ENCODE results near the gene CHN2. TPM values are rescaled to one million over a fixed set of nuclear protein-coding genes. Genes with fewer than 3 reads are reported as not detected.

The CHN2 gene
- total RNA-seq, 1 donor from 2014 or later, result not detected

GRCh38 chr7:29320577-29320976, 126.0 kb downstream of the CHN2 start:
- Mint-ChIP-seq H3K36me3 (ENCODE audit: low read depth) (no peaks in the 10 kb centered on the region), H3K4me1 (ENCODE audit: low read depth) (no peaks in the 10 kb centered on the region), H3K27ac (no peak overlapping the region), H3K4me3 (no peak overlapping the region), H3K9me3 (no peaks in the 10 kb centered on the region), H3K27me3 (ENCODE audit: insufficient read depth) (peaks cover 6% of the 10 kb centered on the region)
- intact Hi-C loops (cut with micrococcal nuclease), result no loop called here
- no peak for DNase-seq (ENCODE audit: low spot score)

GRCh38 chr7:29322023-29322712, 127.6 kb downstream of the CHN2 start:
- intact Hi-C loops (cut with micrococcal nuclease), result no loop called here
- no peak for DNase-seq (ENCODE audit: low spot score)
- no peak overlapping the region for H3K27ac Mint-ChIP-seq
- peaks cover 6% of the 10 kb centered on the region for H3K27me3 Mint-ChIP-seq (ENCODE audit: insufficient read depth)
- no peaks in the 10 kb centered on the region for H3K36me3 Mint-ChIP-seq (ENCODE audit: low read depth)
- H3K9me3 Mint-ChIP-seq, result no peaks in the 10 kb centered on the region
- H3K4me1 Mint-ChIP-seq (ENCODE audit: low read depth), result no peaks in the 10 kb centered on the region
- H3K4me3 Mint-ChIP-seq, result no peak overlapping the region

GRCh38 chr7:29325476-29325875, 130.9 kb downstream of the CHN2 start:
- Mint-ChIP-seq H3K27me3 (ENCODE audit: insufficient read depth) (peaks cover 7% of the 10 kb centered on the region), H3K4me1 (ENCODE audit: low read depth) (no peaks in the 10 kb centered on the region), H3K36me3 (ENCODE audit: low read depth) (no peaks in the 10 kb centered on the region), H3K27ac (no peak overlapping the region), H3K9me3 (peaks cover 3% of the 10 kb centered on the region), H3K4me3 (no peak overlapping the region)
- DNase-seq (ENCODE audit: low spot score), result no peak
- intact Hi-C loops (cut with micrococcal nuclease), result no loop called here

- DNase-seq (ENCODE audit: low spot score), result no peak
- Mint-ChIP-seq H3K27me3 (ENCODE audit: insufficient read depth) (peaks cover 11% of the 10 kb centered on the region), H3K4me1 (ENCODE audit: low read depth) (no peaks in the 10 kb centered on the region), H3K9me3 (peaks cover 9% of the 10 kb centered on the region), H3K4me3 (no peak overlapping the region), H3K27ac (no peak overlapping the region), H3K36me3 (ENCODE audit: low read depth) (no peaks in the 10 kb centered on the region)
- intact Hi-C loops (cut with micrococcal nuclease), result no loop called here
Measured at GRCh38 chr7:29326864-29327263, 132.3 kb downstream of the CHN2 start.

GRCh38 chr7:29327455-29327854, 132.9 kb downstream of the CHN2 start:
- intact Hi-C loops (cut with micrococcal nuclease), result no loop called here
- Mint-ChIP-seq H3K27ac (no peak overlapping the region), H3K4me1 (ENCODE audit: low read depth) (no peaks in the 10 kb centered on the region), H3K36me3 (ENCODE audit: low read depth) (no peaks in the 10 kb centered on the region), H3K9me3 (peaks cover 9% of the 10 kb centered on the region), H3K27me3 (ENCODE audit: insufficient read depth) (peaks cover 11% of the 10 kb centered on the region), H3K4me3 (no peak overlapping the region)
- no peak for DNase-seq (ENCODE audit: low spot score)

GRCh38 chr7:29328045-29328444, 133.5 kb downstream of the CHN2 start:
- Mint-ChIP-seq H3K27ac (no peak overlapping the region), H3K27me3 (ENCODE audit: insufficient read depth) (peaks cover 13% of the 10 kb centered on the region), H3K36me3 (ENCODE audit: low read depth) (no peaks in the 10 kb centered on the region), H3K4me1 (ENCODE audit: low read depth) (no peaks in the 10 kb centered on the region), H3K4me3 (no peak overlapping the region), H3K9me3 (peaks cover 9% of the 10 kb centered on the region)
- DNase-seq (ENCODE audit: low spot score), result no peak
- intact Hi-C loops (cut with micrococcal nuclease), result no loop called here

- H3K27me3 Mint-ChIP-seq (ENCODE audit: insufficient read depth), result peaks cover 13% of the 10 kb centered on the region
- no peaks in the 10 kb centered on the region for H3K4me1 Mint-ChIP-seq (ENCODE audit: low read depth)
- H3K36me3 Mint-ChIP-seq (ENCODE audit: low read depth), result no peaks in the 10 kb centered on the region
- intact Hi-C loops (cut with micrococcal nuclease), result no loop called here
- no peak for DNase-seq (ENCODE audit: low spot score)
- H3K4me3 Mint-ChIP-seq, result no peak overlapping the region
- no peak overlapping the region for H3K27ac Mint-ChIP-seq
- H3K9me3 Mint-ChIP-seq, result peaks cover 9% of the 10 kb centered on the region
Measured at GRCh38 chr7:29328811-29329210, 134.2 kb downstream of the CHN2 start.

- no peaks in the 10 kb centered on the region for H3K36me3 Mint-ChIP-seq (ENCODE audit: low read depth)
- H3K9me3 Mint-ChIP-seq, result peaks cover 9% of the 10 kb centered on the region
- H3K4me1 Mint-ChIP-seq (ENCODE audit: low read depth), result no peaks in the 10 kb centered on the region
- no peak overlapping the region for H3K27ac Mint-ChIP-seq
- intact Hi-C loops (cut with micrococcal nuclease), result no loop called here
- H3K4me3 Mint-ChIP-seq, result no peak overlapping the region
- H3K27me3 Mint-ChIP-seq (ENCODE audit: insufficient read depth), result peaks cover 13% of the 10 kb centered on the region
- DNase-seq (ENCODE audit: low spot score), result no peak
Measured at GRCh38 chr7:29329686-29330085, 135.1 kb downstream of the CHN2 start.

GRCh38 chr7:29330136-29330535, 135.6 kb downstream of the CHN2 start:
- no peak overlapping the region for H3K27ac Mint-ChIP-seq
- no peak overlapping the region for H3K4me3 Mint-ChIP-seq
- intact Hi-C loops (cut with micrococcal nuclease), result no loop called here
- no peak for DNase-seq (ENCODE audit: low spot score)
- H3K36me3 Mint-ChIP-seq (ENCODE audit: low read depth), result no peaks in the 10 kb centered on the region
- H3K27me3 Mint-ChIP-seq (ENCODE audit: insufficient read depth), result peaks cover 13% of the 10 kb centered on the region
- H3K9me3 Mint-ChIP-seq, result peaks cover 9% of the 10 kb centered on the region
- H3K4me1 Mint-ChIP-seq (ENCODE audit: low read depth), result no peaks in the 10 kb centered on the region

GRCh38 chr7:29331163-29331562, 136.6 kb downstream of the CHN2 start:
- no peak overlapping the region for H3K27ac Mint-ChIP-seq
- peaks cover 9% of the 10 kb centered on the region for H3K9me3 Mint-ChIP-seq
- H3K36me3 Mint-ChIP-seq (ENCODE audit: low read depth), result no peaks in the 10 kb centered on the region
- peaks cover 13% of the 10 kb centered on the region for H3K27me3 Mint-ChIP-seq (ENCODE audit: insufficient read depth)
- intact Hi-C loops (cut with micrococcal nuclease), result no loop called here
- no peaks in the 10 kb centered on the region for H3K4me1 Mint-ChIP-seq (ENCODE audit: low read depth)
- H3K4me3 Mint-ChIP-seq, result no peak overlapping the region
- DNase-seq (ENCODE audit: low spot score), result no peak

GRCh38 chr7:29332042-29332811, 137.7 kb downstream of the CHN2 start:
- H3K36me3 Mint-ChIP-seq (ENCODE audit: low read depth), result no peaks in the 10 kb centered on the region
- H3K27ac Mint-ChIP-seq, result no peak overlapping the region
- no peak for DNase-seq (ENCODE audit: low spot score)
- H3K9me3 Mint-ChIP-seq, result peaks cover 9% of the 10 kb centered on the region
- peaks cover 6% of the 10 kb centered on the region for H3K4me1 Mint-ChIP-seq (ENCODE audit: low read depth)
- H3K4me3 Mint-ChIP-seq, result no peak overlapping the region
- intact Hi-C loops (cut with micrococcal nuclease), result no loop called here
- peaks cover 13% of the 10 kb centered on the region for H3K27me3 Mint-ChIP-seq (ENCODE audit: insufficient read depth)

GRCh38 chr7:29332875-29333855, 138.6 kb downstream of the CHN2 start:
- no peaks in the 10 kb centered on the region for H3K36me3 Mint-ChIP-seq (ENCODE audit: low read depth)

More at GRCh38 chr7:29332875-29333855, 138.6 kb downstream of the CHN2 start:
- no peak overlapping the region for H3K27ac Mint-ChIP-seq
- H3K9me3 Mint-ChIP-seq, result peaks cover 9% of the 10 kb centered on the region
- H3K4me1 Mint-ChIP-seq (ENCODE audit: low read depth), result peaks cover 16% of the 10 kb centered on the region
- intact Hi-C loops (cut with micrococcal nuclease), result no loop called here
- no peak overlapping the region for H3K4me3 Mint-ChIP-seq
- peaks cover 8% of the 10 kb centered on the region for H3K27me3 Mint-ChIP-seq (ENCODE audit: insufficient read depth)
- DNase-seq (ENCODE audit: low spot score), result no peak

All from activated T-helper 1 cell treated with anti-CD3 and anti-CD28 coated beads, Interleukin-12 subunit alpha, Interleukin-12 subunit beta, Interleukin-2, Interleukin-4 antibody, amounts not matched to agents 30 ng/mL and 10 ng/mL and 1 ng/mL, durations not matched to agents 14 hours and 24 hours and 36 hours (primary cell).